Vagina (tissue), 2 donors: Measurements from ENCODE around the gene KCNA5.

ENCODE experiments used
- POLR2A ChIP-seq, 2 donors: fragments of 450-650 bp; IDR thresholded peaks; one replicate each; pipeline ENCODE4 v1.6.1; 2017; ENCODE audit warnings: antibody characterized with exemption in 2 of 2, mild to moderate bottlenecking in 2 of 2, moderate library complexity in 2 of 2
- TF ChIP-seq, protein P1 (sequence below), 3 experiments: fragments of 450-650 bp in 2 of 3; fragments of 200-600 bp in 1 of 3; sonication (generic) in 1 of 3; IDR thresholded peaks; one replicate each; pipeline ENCODE4 v1.5.1; 2017 to 2019; ENCODE audit warnings: antibody characterized with exemption in 3 of 3, mild to moderate bottlenecking in 2 of 3, moderate library complexity in 2 of 3

DNA sequence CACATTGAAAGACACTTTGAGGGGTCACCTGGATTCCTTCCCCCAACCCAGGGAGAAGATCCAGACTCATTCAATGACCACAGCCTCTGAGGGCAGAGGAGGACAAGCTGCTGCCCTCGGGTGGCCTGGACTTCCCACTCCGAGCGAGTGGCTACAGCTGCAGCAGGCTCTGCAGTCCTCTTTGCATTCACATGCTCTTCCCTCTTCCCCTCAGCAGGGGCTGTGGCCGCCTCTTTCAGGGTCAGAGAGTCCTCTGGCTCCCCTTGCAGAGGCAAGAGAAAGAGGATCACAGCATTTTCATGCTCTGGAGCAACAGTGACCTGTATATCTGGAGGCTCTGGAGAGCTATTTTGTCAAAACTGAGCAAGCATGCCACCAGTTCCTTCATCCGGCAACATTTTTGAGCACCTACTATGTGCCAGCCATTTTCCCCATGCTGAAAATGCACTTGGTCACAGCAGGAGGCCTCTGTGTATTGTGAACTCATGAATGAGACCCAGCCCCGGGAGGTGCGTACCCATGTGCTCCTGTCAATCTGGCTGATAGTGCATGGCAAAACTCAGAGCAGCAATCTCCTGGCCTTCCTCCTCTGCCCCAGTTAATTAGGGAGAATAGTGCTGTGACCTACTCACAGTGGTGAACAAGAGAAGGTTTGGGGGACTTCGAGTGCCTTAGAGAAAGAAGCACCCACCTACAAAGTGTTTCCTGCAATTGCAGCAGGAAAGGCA, 42.9 kb upstream of the KCNA5 start:
- no peak for TF ChIP-seq POLR2A (IDR thresholded peaks at IDR 0.05)
- TF ChIP-seq, protein P1, sequence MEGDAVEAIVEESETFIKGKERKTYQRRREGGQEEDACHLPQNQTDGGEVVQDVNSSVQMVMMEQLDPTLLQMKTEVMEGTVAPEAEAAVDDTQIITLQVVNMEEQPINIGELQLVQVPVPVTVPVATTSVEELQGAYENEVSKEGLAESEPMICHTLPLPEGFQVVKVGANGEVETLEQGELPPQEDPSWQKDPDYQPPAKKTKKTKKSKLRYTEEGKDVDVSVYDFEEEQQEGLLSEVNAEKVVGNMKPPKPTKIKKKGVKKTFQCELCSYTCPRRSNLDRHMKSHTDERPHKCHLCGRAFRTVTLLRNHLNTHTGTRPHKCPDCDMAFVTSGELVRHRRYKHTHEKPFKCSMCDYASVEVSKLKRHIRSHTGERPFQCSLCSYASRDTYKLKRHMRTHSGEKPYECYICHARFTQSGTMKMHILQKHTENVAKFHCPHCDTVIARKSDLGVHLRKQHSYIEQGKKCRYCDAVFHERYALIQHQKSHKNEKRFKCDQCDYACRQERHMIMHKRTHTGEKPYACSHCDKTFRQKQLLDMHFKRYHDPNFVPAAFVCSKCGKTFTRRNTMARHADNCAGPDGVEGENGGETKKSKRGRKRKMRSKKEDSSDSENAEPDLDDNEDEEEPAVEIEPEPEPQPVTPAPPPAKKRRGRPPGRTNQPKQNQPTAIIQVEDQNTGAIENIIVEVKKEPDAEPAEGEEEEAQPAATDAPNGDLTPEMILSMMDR (IDR thresholded peaks at IDR 0.05), result no peak
